Urinary bladder (tissue), 4 donors: ENCODE measurements around the gene RGS3. TPM values are rescaled to one million over a fixed set of nuclear protein-coding genes. Genes with fewer than 3 reads are reported as not detected.

Source experiments
- DNase-seq: peaks from one replicate; pipeline ENCODE4 v3.0.0-alpha.2; 2015; ENCODE audit errors: extremely low spot score
- H3K27ac ChIP-seq: one replicate; pipeline ENCODE4 v1.5.1; 2013; ENCODE audit warnings: low read depth, mild to moderate bottlenecking, moderate library complexity
- H3K36me3 ChIP-seq: one replicate; pipeline ENCODE4 v1.6.1; 2013; ENCODE audit warnings: mild to moderate bottlenecking, moderate library complexity; ENCODE audit not compliant: insufficient read depth
- H3K4me1 ChIP-seq: one replicate; pipeline ENCODE4 v1.6.1; 2013; ENCODE audit warnings: mild to moderate bottlenecking, moderate library complexity; ENCODE audit not compliant: insufficient read depth
- H3K4me3 ChIP-seq: one replicate; pipeline ENCODE4 v1.5.1; 2013; ENCODE audit warnings: low read depth, low read length
- WGBS: extraction: QIAGEN DNeasy Blood & Tissue Kit; methylation state at CpG from one replicate; pipeline ENCODE4 v1.1.7; 2013; 5-methylcytosine and 5-hydroxymethylcytosine counted together
- polyA plus RNA-seq: library from polyadenylated mRNA; stranded (reverse); fragments of 200-250 nt; gene quantifications from one replicate; pipeline ENCODE4 v1.2.3, GENCODE V29; 2013
- total RNA-seq: library from RNA; depleted of rRNA; stranded (reverse); fragments of >200 nt; gene quantifications from one replicate; pipeline ENCODE4 v1.2.3, GENCODE V29; 2014
- donor health status: healthy with polysubstance abuse.
- donor health status: healthy.

The RGS3 gene
- total and polyA plus RNA-seq, 2 donors, result 28.5 to 52.4 TPM

DNA sequence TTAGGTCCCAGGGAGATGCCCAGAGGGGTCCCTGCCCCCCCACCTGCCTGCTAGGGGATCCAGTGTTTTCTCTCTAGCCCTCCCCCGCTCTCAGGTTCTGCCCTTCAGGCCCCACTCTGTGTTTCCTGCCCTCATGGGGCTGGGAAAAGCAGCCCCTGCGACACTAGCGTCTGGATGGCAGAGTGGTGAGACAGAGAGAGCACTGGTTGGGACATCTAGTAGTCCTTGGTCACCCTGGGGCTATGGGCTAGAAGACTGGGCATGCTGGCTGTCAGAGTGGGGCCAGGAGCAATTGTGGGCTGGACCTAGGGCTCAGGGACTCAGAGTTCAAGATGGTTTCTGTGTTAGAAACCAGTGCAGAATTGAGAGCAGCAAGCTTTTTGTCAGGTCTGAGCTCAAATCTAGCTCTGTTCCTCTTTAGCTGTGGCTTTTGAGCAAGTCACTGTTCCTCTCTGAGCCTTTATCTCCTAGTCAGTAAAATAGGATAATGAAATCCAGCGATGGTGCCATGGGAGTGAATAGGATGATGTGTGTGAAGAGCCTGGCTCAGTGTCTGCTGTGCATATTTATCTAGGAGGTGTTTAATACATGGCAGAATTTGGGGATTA lies 39.0 kb downstream of the RGS3 start:
- no peak for DNase-seq
- H3K4me3 ChIP-seq, result peak overlapping the region; percentile 23
- no peaks in the 10 kb centered on the region for H3K4me1 ChIP-seq
- no peaks in the 10 kb centered on the region for H3K36me3 ChIP-seq
- H3K27ac ChIP-seq, result no peak overlapping the region
- WGBS, result 70% methylated on average over 4 of the region's 4 CpGs

DNA sequence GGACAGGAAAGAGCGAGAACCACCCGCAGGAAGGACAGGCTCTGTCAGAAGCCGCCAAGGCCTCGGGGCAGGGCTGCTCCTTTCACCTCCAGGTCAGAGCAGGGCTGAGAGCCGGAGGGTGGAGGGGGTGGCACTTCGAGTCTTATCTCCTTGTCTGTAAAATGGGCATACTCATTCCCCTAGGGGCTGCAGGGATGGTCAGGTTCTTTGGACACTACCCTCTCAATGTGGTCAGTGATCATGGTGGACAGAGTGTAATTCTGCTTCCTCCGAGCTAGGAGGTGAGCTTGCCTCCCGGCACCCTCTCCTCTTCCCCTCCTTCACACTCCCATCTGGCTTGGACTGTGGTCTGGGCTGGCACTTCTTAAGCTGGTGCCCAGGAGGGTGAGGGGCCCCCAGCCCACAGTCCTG lies 39.6 kb downstream of the RGS3 start:
- no peak overlapping the region for H3K27ac ChIP-seq
- no peak for DNase-seq
- H3K36me3 ChIP-seq, result no peaks in the 10 kb centered on the region
- H3K4me1 ChIP-seq, result no peaks in the 10 kb centered on the region
- no peak overlapping the region for H3K4me3 ChIP-seq
- WGBS, result 83% methylated on average over 8 of the region's 8 CpGs

DNA sequence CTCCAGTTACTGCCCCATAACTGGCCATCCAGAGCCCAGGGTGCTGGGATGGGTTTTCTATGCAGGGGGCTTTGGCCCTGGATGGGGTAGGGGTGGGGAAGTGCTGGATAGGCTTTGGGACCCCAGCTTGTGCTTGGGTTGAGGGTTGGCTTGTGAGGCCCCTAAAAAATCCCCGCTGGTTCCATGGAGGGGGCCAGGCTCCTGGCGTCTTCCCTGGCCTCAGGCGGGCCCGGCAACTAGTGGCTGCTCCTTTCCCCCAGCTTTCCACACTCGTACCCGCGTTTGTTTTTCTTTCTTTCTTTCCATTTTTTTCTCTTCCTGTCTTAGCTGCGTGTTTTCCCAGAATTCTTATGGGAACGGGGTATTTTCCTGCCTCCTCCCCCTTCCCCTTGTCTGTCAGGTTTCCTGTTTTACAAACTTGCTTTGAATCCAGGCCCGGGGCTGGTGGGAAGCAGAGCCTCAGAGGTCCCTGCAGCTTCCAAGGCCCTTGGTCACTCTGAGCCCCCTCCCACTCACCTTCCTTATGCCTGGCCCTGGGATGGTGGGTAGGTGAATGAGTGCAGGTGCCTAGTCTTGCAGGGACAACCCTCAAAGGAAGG lies 40.2 kb downstream of the RGS3 start:
- 69% methylated on average over 10 of the region's 10 CpGs for WGBS
- no peak for DNase-seq
- no peak overlapping the region for H3K27ac ChIP-seq
- no peaks in the 10 kb centered on the region for H3K36me3 ChIP-seq
- no peak overlapping the region for H3K4me3 ChIP-seq
- H3K4me1 ChIP-seq, result no peaks in the 10 kb centered on the region

DNA sequence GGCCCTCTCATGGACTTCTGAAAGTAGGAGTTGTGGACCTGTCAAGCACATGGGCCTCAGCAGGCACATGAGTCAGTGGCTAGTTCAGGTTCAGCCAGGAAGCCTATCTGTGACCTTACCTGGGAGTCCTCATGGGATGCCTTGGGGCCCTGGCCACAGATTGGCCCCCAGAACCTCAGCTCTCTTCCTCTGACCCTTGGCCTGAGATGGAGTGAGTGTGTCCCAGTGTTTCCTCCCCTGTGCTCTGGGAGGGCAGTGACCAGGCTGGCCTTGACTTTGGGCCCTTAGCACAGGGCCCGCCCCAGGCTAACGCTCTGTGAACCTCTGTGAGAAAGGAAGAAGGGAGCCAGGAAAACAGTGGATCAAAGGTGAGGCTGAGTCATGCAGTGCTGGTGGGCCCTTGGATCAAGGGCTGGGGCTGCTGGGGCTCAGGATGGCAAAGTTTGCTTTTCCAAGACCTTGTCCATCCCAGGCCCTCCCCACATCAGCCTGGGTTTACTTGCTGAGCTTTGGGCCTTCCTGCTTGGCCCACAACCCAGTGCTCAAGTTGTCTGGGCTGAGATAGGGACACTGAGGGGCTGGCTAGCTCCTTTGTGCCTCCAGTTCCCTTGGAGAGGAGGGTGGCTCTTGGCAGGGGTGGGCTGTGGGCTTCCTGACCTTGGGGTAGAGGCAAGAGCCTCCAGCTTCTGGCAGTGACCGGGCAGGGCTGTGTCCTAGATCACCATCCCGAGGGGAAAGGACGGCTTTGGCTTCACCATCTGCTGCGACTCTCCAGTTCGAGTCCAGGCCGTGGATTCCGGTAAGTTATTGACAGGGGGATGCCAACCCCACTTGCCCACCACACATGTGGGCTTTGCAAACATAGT lies 41.4 kb downstream of the RGS3 start:
- Histone ChIP-seq H3K4me1 (no peaks in the 10 kb centered on the region), H3K27ac (no peak overlapping the region), H3K36me3 (no peaks in the 10 kb centered on the region), H3K4me3 (no peak overlapping the region)
- no peak for DNase-seq
- 89% methylated on average over 9 of the region's 9 CpGs for WGBS

DNA sequence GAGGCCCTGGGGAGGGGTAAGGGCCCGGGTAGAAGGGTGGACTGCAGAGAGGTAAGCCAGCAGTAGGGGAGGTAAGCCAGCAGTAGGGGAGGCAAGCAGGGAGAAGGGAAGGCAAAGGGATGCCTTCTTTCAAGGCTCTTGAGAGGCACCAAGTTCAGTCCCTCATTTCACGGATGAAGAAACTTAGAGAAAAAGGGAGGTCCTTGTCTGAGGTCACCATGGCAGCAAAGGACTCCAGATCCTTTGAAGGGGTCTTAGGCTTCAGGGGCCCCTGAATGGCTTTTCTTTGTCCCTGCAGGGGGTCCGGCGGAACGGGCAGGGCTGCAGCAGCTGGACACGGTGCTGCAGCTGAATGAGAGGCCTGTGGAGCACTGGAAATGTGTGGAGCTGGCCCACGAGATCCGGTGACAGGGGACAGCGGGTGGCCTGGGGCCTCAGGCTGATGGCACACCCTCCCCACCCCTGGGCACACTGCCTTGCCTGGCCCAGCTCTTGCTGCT lies 42.6 kb downstream of the RGS3 start:
- no peak for DNase-seq
- Histone ChIP-seq H3K4me1 (no peaks in the 10 kb centered on the region), H3K27ac (no peak overlapping the region), H3K4me3 (no peak overlapping the region), H3K36me3 (no peaks in the 10 kb centered on the region)
- 80% methylated on average over 9 of the region's 9 CpGs for WGBS

DNA sequence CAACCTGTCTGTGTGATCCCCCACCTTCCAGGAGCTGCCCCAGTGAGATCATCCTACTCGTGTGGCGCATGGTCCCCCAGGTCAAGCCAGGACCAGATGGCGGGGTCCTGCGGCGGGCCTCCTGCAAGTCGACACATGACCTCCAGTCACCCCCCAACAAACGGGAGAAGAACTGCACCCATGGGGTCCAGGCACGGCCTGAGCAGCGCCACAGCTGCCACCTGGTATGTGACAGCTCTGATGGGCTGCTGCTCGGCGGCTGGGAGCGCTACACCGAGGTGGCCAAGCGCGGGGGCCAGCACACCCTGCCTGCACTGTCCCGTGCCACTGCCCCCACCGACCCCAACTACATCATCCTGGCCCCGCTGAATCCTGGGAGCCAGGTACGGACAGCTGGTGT lies 43.7 kb downstream of the RGS3 start:
- H3K4me1 ChIP-seq, result no peaks in the 10 kb centered on the region
- no peak overlapping the region for H3K4me3 ChIP-seq
- H3K27ac ChIP-seq, result no peak overlapping the region
- H3K36me3 ChIP-seq, result no peaks in the 10 kb centered on the region
- DNase-seq, result no peak
- WGBS, result 96% methylated on average over 19 of the region's 19 CpGs

DNA sequence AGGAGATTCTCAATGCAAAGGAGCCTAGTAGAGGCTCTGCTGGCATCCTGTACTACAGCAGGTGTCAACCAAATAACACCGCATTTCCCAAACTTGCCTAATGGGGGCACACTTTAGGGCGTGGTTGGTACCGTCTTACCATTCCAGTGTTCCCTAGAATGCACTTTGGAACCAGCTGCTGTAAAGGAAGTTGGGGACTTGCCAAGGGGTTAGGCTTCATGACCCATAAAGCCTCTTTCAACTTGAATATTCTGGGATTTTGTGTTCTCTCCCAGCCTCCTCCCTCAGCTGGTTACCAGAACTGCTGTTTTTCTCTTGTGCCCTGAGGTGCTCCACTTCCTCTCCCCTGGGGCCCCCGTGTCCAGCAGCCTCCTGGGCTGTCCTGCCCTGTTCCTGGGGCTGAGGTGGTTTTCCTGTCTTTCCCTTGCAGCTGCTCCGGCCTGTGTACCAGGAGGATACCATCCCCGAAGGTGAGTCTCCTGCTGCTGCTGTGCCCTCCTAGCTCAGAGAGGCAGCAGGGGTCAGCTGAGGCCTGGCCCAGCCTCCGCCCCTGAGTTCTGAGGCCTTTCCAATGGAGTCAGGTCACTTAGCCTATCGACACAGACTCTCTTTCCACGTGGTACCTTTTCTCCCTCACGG lies 44.7 kb downstream of the RGS3 start:
- WGBS, result 84% methylated on average over 10 of the region's 10 CpGs
- no peaks in the 10 kb centered on the region for H3K36me3 ChIP-seq

DNA sequence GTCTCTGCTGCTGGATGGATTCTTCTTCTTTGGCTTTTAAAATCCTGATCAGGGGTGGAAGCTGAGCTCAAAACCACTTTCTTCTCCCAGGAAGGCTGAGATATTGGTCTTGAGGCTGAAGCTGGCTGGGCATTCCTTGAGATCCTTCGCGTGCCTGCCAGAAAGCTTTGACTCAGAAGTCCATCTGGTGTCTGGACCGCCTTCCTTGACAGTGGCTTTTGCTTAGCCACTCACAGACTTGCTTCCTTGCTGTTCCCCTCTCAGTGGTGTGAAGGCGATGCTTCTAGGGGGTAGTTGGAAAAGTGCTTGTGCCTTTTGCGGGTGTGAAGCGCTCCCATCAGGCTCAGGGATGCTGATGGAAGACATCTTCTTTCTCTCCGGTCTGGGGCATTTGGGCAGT lies 45.9 kb downstream of the RGS3 start:
- no peak for DNase-seq
- WGBS, result 89% methylated on average over 7 of the region's 7 CpGs
- H3K4me3 ChIP-seq, result no peak overlapping the region
- H3K36me3 ChIP-seq, result no peaks in the 10 kb centered on the region
- H3K4me1 ChIP-seq, result no peaks in the 10 kb centered on the region
- no peak overlapping the region for H3K27ac ChIP-seq

More for the DNA sequence above, 44.7 kb downstream of the RGS3 start:
- Histone ChIP-seq H3K4me3 (no peak overlapping the region), H3K4me1 (no peaks in the 10 kb centered on the region), H3K27ac (no peak overlapping the region)
- no peak for DNase-seq

DNA sequence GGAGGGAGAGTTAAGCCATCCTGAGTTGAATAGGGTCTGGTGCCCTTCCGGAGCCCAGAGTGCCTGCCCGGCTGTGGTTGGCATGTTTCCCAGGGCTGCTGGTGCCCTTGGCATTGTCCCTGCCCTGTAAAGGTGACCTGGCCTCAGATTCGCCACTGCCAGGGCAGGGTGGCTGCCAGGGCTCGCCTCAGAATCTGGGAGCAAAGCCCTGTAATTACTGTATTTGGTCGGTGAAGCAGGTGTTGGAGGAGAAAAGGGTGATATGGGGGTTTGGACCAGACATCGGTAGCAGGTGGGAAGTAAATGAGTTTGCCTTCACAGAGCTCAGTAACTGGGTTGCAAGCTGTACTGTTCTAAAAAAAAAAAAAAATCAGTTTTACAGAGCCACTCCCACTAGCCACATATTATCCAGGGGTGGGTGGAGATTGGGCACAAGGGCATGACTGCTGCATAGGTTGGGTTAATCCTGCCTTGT lies 47.6 kb downstream of the RGS3 start:
- H3K4me3 ChIP-seq, result no peak overlapping the region
- no peaks in the 10 kb centered on the region for H3K4me1 ChIP-seq
- no peak for DNase-seq
- no peak overlapping the region for H3K27ac ChIP-seq
- WGBS, result 78% methylated on average over 6 of the region's 6 CpGs
- no peaks in the 10 kb centered on the region for H3K36me3 ChIP-seq

DNA sequence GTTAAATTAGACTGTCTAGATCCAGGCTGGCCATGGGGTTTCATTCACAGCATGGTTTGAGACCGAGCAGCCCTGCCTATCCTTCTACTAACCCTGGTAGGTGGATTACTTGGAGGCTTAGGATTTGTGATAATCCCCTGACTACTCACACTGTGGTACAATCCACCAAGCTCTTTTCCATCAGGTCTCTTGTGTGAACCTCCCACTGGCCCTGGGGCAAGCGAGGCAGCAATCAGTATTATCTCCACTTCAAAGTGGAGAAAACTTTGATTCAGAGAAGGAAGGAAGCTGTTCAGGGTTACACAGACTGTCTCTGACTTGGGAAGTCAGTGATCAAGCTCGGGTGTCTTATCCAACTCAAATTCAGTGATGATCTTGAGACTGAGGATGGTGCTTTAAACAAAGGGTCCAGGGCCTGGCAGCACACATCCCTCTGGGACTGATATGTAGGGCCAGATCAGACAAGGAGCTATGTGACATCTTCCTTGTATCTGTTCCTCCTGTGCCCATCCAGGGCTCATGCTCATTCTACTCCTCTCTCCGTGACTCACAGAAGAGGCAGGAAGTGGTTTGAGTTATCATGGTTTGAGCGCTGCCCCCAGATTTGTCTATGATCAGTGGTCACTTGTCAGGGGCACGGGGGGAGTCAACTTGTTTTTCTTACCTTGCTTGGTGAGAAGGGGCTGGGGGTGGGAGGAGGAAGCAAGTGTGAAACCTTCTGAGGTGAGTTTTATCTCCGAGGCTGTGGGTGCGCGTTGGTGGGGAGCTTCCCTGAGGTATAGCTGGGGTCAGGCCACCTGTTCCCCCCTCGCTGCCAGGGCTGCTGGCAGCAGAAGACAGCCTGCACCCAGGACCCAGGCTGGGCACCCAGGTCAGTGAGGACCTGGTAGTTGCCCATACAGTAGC lies 48.6 kb downstream of the RGS3 start:
- H3K4me3 ChIP-seq, result no peak overlapping the region
- WGBS, result 82% methylated on average over 10 of the region's 10 CpGs
- no peak for DNase-seq
- no peaks in the 10 kb centered on the region for H3K4me1 ChIP-seq
- H3K27ac ChIP-seq, result no peak overlapping the region
- H3K36me3 ChIP-seq, result no peaks in the 10 kb centered on the region

DNA sequence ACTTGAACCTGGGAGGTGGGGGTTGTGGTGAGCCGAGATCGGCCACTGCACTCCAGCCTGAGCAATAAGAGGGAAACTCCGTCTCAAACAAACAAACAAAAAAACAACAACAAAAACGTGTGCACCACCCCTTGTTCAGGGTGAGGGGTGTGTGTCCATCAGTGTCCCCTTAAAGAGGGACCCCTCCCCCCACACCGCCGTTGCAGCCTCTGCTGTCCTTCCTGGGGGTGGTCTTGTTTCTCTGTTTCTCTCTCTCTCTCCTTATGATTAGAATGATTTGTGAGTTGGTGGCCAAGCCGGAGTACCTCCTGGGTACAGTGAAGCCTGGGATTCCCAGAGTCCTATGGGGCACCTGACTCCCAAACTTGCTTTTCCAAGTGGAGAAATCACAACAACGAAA lies 49.6 kb downstream of the RGS3 start:
- Histone ChIP-seq H3K27ac (no peak overlapping the region), H3K4me3 (no peak overlapping the region), H3K36me3 (no peaks in the 10 kb centered on the region), H3K4me1 (no peaks in the 10 kb centered on the region)
- DNase-seq, result no peak
- WGBS, result 82% methylated on average over 8 of the region's 8 CpGs

DNA sequence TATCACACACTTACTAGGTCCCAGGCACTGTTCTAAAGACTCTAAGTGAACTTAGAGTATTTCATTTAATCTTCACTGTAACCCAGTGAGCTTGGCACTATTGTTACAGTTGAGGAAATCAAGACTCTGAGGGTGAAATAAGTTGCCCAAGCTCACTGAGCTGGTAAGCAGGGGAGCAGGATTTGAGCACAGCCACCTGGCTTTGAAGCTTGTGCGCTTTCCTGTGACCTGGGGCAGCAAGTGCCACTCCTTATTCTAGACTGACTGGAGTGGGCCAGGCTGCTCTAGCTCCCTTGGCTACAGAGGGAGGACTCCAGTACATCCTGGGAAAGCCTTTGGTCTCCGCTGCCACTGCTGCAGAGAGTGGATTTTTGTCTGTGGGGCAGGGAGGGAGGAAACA lies 50.0 kb downstream of the RGS3 start:
- 99% methylated on average over 2 of the region's 2 CpGs for WGBS
- no peaks in the 10 kb centered on the region for H3K4me1 ChIP-seq
- no peak for DNase-seq
- H3K27ac ChIP-seq, result no peak overlapping the region
- H3K4me3 ChIP-seq, result no peak overlapping the region
- H3K36me3 ChIP-seq, result no peaks in the 10 kb centered on the region

DNA sequence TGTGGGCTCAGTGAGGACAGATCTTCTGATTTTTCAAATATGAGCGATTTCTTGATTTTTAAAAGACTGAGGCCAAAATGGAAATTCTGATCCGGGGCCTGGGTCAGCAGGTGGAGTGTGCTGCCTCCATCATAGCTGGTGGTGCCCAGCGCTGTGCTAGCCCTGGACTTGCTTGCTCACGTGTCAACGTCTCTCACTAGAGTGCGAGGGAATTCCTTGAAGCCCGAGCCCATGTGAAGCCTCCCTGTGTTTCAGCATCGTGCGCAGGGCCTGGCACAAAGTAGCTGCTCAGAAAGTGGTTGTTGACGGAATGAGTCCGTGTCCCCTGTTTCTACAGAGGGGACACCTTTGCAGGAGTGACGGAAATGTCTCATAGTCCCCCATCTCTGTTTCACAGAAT lies 50.5 kb downstream of the RGS3 start:
- DNase-seq, result no peak
- 97% methylated on average over 12 of the region's 12 CpGs for WGBS
- no peaks in the 10 kb centered on the region for H3K36me3 ChIP-seq
- peaks cover 2% of the 10 kb centered on the region for H3K4me1 ChIP-seq
- no peak overlapping the region for H3K4me3 ChIP-seq
- H3K27ac ChIP-seq, result no peak overlapping the region
